22Rv1 (cell line): ENCODE results near the gene TIMM8A.
"Not testable (repeated sequence)": the region's sequence is repeated elsewhere in the genome, so short reads cannot be mapped to it uniquely, and the experiment has no call there.

ENCODE experiments used
- H3K27ac ChIP-seq: fragments of 450-650 bp; 2 replicates; pipeline ENCODE4 v1.5.1; 2017
- CTCF ChIP-seq: fragments of 450-650 bp; IDR thresholded peaks from 2 replicates; pipeline ENCODE4 v1.5.1; 2017; ENCODE audit warnings: mild to moderate bottlenecking
- ZFX ChIP-seq: fragments of 450-650 bp; IDR thresholded peaks from 2 replicates; pipeline ENCODE4 v1.6.1; 2017; ENCODE audit warnings: antibody characterized with exemption, borderline replicate concordance

Gene TIMM8A

GRCh38 chrX:101360390-101360789 is 11.8 kb upstream of the TIMM8A start:
- H3K27ac ChIP-seq = no peak overlapping the region
- TF ChIP-seq ZFX (no peak), CTCF (no peak)

GRCh38 chrX:101359966-101360365 is 11.4 kb upstream of the TIMM8A start:
- H3K27ac ChIP-seq = no peak overlapping the region
- no peak for TF ChIP-seq CTCF
- TF ChIP-seq ZFX = no peak

GRCh38 chrX:101357166-101357795 is 8.7 kb upstream of the TIMM8A start:
- no peak overlapping the region for H3K27ac ChIP-seq
- TF ChIP-seq ZFX (no peak), CTCF (peak; percentile 30)

GRCh38 chrX:101349193-101349562 is 636 bp upstream of the TIMM8A start:
- peak overlapping the region; percentile 78 for H3K27ac ChIP-seq
- no peak for TF ChIP-seq CTCF
- no peak for TF ChIP-seq ZFX

GRCh38 chrX:101347859-101348451 is 587 bp downstream of the TIMM8A start:
- peak overlapping the region; percentile 78 for H3K27ac ChIP-seq
- TF ChIP-seq ZFX = no peak
- TF ChIP-seq CTCF = no peak

- H3K27ac ChIP-seq = no peak overlapping the region
- no peak for TF ChIP-seq ZFX
- TF ChIP-seq CTCF = no peak
These were observed 10.7 kb downstream of the TIMM8A start for GRCh38 chrX:101337776-101338271.

GRCh38 chrX:101334310-101334709 is 14.2 kb downstream of the TIMM8A start:
- not testable (repeated sequence) for H3K27ac ChIP-seq

- H3K27ac ChIP-seq = not testable (repeated sequence)
These were observed 21.9 kb downstream of the TIMM8A start for GRCh38 chrX:101326600-101326999.
